Ascending aorta (tissue), 2 donors: ENCODE results near the gene MPRIP. TPM values are rescaled to one million over a fixed set of nuclear protein-coding genes. Genes with fewer than 3 reads are reported as not detected.

ENCODE experiments used
- DNase-seq, 2 donors: peaks; one replicate each; pipeline ENCODE4 v3.0.0-alpha.2; 2019; ENCODE audit warnings: low spot score in 2 of 2
- H3K27ac ChIP-seq, 2 donors: fragments of 200-600 bp; sonication (generic); one replicate each; pipeline ENCODE4 v1.5.1; 2016 to 2017; ENCODE audit warnings: mild to moderate bottlenecking in 1 of 2
- H3K27me3 ChIP-seq: fragments of 200-600 bp; sonication (generic); one replicate; pipeline ENCODE4 v1.5.1; 2017
- H3K36me3 ChIP-seq, 2 donors: fragments of 200-600 bp; sonication (generic); one replicate each; pipeline ENCODE4 v1.5.1; 2016
- H3K4me1 ChIP-seq, 2 donors: fragments of 200-600 bp; sonication (generic); one replicate each; pipeline ENCODE4 v1.5.1; 2016 to 2017; ENCODE audit warnings: mild to moderate bottlenecking in 1 of 2
- H3K4me3 ChIP-seq, 2 donors: fragments of 200-600 bp; sonication (generic); one replicate each; pipeline ENCODE4 v1.5.1; 2016 to 2017; ENCODE audit warnings: mild to moderate bottlenecking in 1 of 2
- H3K9me3 ChIP-seq, 2 donors: fragments of 200-600 bp; sonication (generic); one replicate each; pipeline ENCODE4 v1.5.1; 2016
- CTCF ChIP-seq, 3 experiments: fragments of 200-600 bp in 2 of 3; fragments of 450-650 bp in 1 of 3; sonication (generic) in 2 of 3; IDR thresholded peaks; one replicate each; pipeline ENCODE4 v1.5.1; 2016 to 2019; ENCODE audit warnings: antibody characterized with exemption in 3 of 3, mild to moderate bottlenecking in 1 of 3, moderate library complexity in 1 of 3
- intact Hi-C: fragments of 100-400 bp; cut with DNase I; formaldehyde crosslinking; loops from one replicate; pipeline ENCODE4 v1.15.1; 2023
- total RNA-seq: library from RNA; depleted of rRNA; stranded (reverse); fragments of >200 nt; gene quantifications from one replicate; pipeline ENCODE4 v1.1.0, GENCODE V29; 2016

MPRIP gene
- total RNA-seq, 1 donor from 2014 or later, result 246 TPM

DNA sequence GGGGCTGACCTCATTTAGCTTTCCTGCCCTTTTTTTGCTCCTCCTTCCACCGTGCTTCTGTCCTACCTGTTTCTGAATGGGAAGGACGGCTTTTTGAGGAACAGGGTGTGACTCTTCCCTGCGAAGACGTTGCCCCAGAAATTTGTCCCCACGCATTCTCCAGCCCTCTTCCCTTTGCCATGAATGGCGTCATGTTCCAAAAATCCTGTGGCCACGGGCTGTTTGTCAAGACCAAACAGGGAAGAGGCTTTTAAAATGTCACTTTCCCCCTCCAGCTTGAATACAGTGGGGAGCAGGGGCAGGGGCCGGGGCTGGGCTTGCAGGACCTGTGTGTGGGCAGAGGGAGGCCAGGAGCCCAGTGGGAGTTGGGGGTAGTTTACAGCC lies 13.9 kb downstream of the MPRIP start:
- Histone ChIP-seq H3K27ac (peak overlapping the region; percentile 81 to 82), H3K27me3 (no peaks in the 10 kb centered on the region), H3K4me3 (peak overlapping the region in 1 of 2 donors; percentile 46), H3K9me3 (no peaks in the 10 kb centered on the region), H3K4me1 (peaks cover 16 to 43% of the 10 kb centered on the region in 2 donors), H3K36me3 (peaks cover 4 to 7% of the 10 kb centered on the region in 2 donors)
- intact Hi-C loops, result loop anchor here (10.0 kb wide), 1 partner anchor 49 kb away; no protein-coding TSS in a partner anchor
- DNase-seq, result peak in 1 of 2 donors; percentile 66
- no peak for TF ChIP-seq CTCF (IDR thresholded peaks at IDR 0.05)

DNA sequence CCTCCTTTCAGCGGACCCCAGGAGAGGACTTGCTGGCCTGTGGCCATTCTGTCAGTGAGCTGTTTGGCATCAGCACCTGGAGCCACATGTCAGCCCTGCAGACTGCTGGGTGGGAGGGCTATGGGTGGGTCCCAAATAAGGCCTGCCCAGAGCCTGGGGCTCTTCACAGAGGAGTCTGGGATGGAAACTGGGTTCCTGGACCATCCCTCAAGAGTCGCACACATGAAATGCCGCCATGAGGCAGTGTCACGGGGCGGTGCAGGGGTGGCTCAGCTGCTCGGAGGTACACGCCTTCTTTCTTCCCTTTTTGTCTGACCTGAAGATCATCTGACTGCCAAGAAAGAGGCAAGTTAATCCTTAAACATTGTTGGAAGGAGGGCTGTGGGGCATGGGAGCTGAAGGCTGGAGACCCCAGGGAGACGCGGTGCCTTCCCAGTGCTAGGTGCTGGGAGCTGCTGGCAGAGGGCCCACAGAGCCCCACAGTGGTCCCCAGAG lies 14.8 kb downstream of the MPRIP start:
- Histone ChIP-seq H3K27ac (peak overlapping the region; percentile 81 to 82), H3K4me3 (no peak overlapping the region), H3K27me3 (no peaks in the 10 kb centered on the region), H3K36me3 (peaks cover 4 to 7% of the 10 kb centered on the region in 2 donors), H3K9me3 (no peaks in the 10 kb centered on the region), H3K4me1 (peaks cover 13 to 39% of the 10 kb centered on the region in 2 donors)
- DNase-seq, result peak in 1 of 2 donors; percentile 53
- no peak for TF ChIP-seq CTCF (IDR thresholded peaks at IDR 0.05)
- intact Hi-C loops, result loop anchor here (10.0 kb wide), 1 partner anchor 48 kb away; no protein-coding TSS in a partner anchor

- Histone ChIP-seq H3K9me3 (no peaks in the 10 kb centered on the region), H3K36me3 (peaks cover 4 to 7% of the 10 kb centered on the region in 2 donors), H3K27ac (peak overlapping the region; percentile 3 to 23), H3K4me1 (peaks cover 13 to 40% of the 10 kb centered on the region in 2 donors), H3K4me3 (no peak overlapping the region), H3K27me3 (no peaks in the 10 kb centered on the region)
- intact Hi-C loops, result loop anchor here (10.0 kb wide), 1 partner anchor 46 kb away; no protein-coding TSS in a partner anchor
- DNase-seq, result peak in 1 of 2 donors; percentile 43
- no peak for TF ChIP-seq CTCF (IDR thresholded peaks at IDR 0.05)
Observed at GRCh38 chr17:17058304-17058703, 16.0 kb downstream of the MPRIP start.

DNA sequence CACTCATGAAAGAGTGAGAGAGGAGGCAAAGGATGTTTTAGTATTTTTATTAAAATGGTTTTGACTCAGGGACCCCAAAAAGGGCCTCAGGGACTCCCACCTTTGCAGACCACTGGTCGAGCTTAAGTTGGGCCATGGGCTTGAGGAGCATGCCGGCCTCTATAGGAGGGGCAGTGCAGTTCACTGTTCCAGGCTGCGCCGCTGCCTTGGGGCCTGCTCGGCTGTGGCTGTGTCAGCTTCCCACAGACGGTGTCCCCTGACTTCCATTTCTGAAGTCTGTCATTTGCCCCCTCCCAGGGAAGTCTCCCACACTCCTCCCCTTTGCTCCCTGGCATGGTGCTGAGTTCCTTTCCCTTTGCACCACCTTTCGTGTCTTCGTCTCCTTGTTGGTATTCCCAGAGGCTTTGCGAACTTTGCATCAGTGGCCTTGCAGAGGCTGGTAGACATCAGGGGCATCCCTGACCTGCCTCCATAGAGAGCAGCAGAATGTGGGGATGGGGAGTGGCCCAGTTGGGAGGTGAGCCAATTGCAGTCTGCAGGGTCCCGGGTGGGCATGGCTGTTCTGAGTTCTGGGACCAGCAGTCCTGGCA lies 17.1 kb downstream of the MPRIP start:
- intact Hi-C loops, result loop anchor here (10.0 kb wide), 1 partner anchor 45 kb away; no protein-coding TSS in a partner anchor
- no peak for TF ChIP-seq CTCF (IDR thresholded peaks at IDR 0.05)
- peak in 1 of 2 donors; percentile 56 for DNase-seq
- H3K36me3 ChIP-seq, result peaks cover 4 to 7% of the 10 kb centered on the region in 2 donors
- no peak overlapping the region for H3K4me3 ChIP-seq
- H3K9me3 ChIP-seq, result no peaks in the 10 kb centered on the region
- no peaks in the 10 kb centered on the region for H3K27me3 ChIP-seq
- no peak overlapping the region for H3K27ac ChIP-seq
- peaks cover 13 to 47% of the 10 kb centered on the region in 2 donors for H3K4me1 ChIP-seq

GRCh38 chr17:17060001-17060922 lies 18.0 kb downstream of the MPRIP start:
- Histone ChIP-seq H3K4me3 (no peak overlapping the region), H3K4me1 (peaks cover 10 to 48% of the 10 kb centered on the region in 2 donors), H3K27me3 (no peaks in the 10 kb centered on the region), H3K9me3 (no peaks in the 10 kb centered on the region), H3K27ac (no peak overlapping the region), H3K36me3 (peaks cover 4 to 7% of the 10 kb centered on the region in 2 donors)
- intact Hi-C loops, result no loop called here
- TF ChIP-seq CTCF (IDR thresholded peaks at IDR 0.05), result no peak
- peak in 1 of 2 donors; percentile 44 for DNase-seq
